ENCODE results near the gene ADGRG6.

ADGRG6 gene

DNA sequence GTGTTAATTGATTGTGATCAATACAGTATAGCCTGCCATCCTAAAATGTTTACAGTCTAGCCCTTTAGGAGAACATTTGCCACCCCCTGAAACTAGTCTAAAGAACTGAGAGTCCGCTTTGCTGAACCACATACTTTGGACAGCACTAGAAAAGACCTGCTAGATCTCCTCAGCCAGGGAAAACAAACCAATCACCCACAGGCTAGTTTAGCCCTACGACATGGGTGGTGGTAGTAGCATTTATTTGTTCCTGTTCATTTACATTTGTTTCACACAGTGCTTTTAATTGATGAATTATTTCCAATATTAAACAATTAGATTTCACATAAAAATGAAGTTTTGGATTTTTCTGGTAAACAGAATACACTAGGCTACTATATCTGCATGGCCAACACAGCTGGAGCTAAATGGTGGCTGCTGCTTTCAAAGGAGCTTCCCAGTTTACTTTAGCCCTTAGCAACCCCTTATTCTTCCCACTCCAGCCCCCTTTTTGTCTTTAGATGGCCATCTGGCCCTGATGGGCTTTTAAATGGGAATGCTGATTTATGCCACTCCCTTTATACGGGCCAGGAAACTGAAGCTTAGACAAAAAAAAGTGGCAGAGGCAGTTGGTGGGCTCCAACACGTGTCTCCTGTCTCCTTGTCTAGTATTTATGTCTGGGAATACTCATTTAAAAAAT, 72.4 kb downstream of the ADGRG6 start:
- DNase-seq (ENCODE audit: low read depth) = no peak
- no peak overlapping the region for H3K4me3 ChIP-seq (ENCODE audit: low read length)
- no peak for TF ChIP-seq CTCF (conservative IDR thresholded peaks at IDR 0.05; ENCODE audit: low read length)

- DNase-seq (ENCODE audit: low read depth) = peak; percentile 91
- H3K4me3 ChIP-seq (ENCODE audit: low read length) = no peak overlapping the region
- TF ChIP-seq CTCF (conservative IDR thresholded peaks at IDR 0.05; ENCODE audit: low read length) = no peak
These were observed 73.3 kb downstream of the ADGRG6 start for GRCh38 chr6:142374965-142375733.

DNA sequence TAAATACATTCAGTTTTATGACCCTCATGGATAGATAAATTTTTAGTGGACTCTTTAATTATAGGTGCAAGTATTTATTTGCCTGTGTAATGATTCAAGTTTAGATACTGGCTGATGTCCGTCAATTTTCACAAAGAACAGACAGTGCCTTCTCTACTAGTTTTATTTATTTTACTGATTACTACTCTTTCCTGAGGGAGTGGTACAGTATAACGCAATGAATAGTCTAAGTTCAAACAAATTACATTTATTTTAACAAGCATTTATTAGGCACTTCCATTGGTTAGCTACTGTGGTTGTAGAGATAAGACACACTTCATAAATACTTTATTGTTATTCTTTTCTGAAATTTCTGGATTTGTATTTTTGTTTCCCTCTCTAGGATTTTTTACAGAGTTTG, 74.3 kb downstream of the ADGRG6 start:
- no peak for DNase-seq (ENCODE audit: low read depth)
- H3K4me3 ChIP-seq (ENCODE audit: low read length) = no peak overlapping the region
- no peak for TF ChIP-seq CTCF (conservative IDR thresholded peaks at IDR 0.05; ENCODE audit: low read length)

DNA sequence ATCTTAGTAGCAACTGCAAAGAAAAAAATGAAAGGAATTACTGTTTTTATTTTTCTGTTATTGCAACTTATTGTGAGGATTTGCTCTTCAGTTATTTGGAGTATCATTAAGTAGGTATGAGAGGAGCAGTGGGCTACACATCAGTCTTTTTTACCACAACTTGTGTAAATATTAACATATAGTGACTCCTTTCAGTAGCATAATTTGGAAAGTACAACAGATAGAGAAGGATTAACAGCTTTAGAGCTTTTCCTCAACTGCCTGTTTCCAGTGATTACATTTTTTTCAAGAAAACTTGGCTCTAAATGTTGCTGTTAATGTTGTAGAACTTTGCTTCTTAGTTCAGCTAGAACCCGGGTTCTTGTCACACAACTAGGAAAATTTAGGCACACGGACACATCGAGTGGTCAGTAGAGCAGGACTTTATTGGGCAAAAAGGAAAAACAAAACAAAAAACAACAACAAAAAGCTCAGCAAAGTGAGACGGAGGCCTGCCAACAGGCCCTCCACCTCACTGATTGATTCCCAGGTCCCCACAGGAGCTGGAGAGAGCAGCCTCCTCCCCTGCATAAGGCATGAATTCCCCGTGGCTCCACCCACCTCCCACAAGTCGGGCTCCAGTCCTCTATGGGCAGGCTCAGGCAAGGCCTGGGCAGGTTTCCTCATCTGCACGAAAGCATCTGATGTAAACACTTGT, 75.1 kb downstream of the ADGRG6 start:
- DNase-seq (ENCODE audit: low read depth) = no peak

GRCh38 chr6:142377497-142377848, 75.7 kb downstream of the ADGRG6 start:
- DNase-seq (ENCODE audit: low read depth) = no peak
- no peak overlapping the region for H3K4me3 ChIP-seq (ENCODE audit: low read length)
- no peak for TF ChIP-seq CTCF (conservative IDR thresholded peaks at IDR 0.05; ENCODE audit: low read length)

More for the DNA sequence above, 75.1 kb downstream of the ADGRG6 start:
- no peak for TF ChIP-seq CTCF (conservative IDR thresholded peaks at IDR 0.05; ENCODE audit: low read length)
- no peak overlapping the region for H3K4me3 ChIP-seq (ENCODE audit: low read length)

GRCh38 chr6:142378138-142378875, 76.5 kb downstream of the ADGRG6 start:
- DNase-seq (ENCODE audit: low read depth) = peak; percentile 88
- TF ChIP-seq CTCF (conservative IDR thresholded peaks at IDR 0.05; ENCODE audit: low read length) = no peak
- H3K4me3 ChIP-seq (ENCODE audit: low read length) = no peak overlapping the region

Measured in AG10803 (cell line).